ENCODE results near the gene ATG3. TPM values are rescaled to one million over a fixed set of nuclear protein-coding genes. Genes with fewer than 3 reads are reported as not detected.

The ATG3 gene
- total RNA-seq, 1 experiment from 2014 or later: 75.1 TPM

DNA sequence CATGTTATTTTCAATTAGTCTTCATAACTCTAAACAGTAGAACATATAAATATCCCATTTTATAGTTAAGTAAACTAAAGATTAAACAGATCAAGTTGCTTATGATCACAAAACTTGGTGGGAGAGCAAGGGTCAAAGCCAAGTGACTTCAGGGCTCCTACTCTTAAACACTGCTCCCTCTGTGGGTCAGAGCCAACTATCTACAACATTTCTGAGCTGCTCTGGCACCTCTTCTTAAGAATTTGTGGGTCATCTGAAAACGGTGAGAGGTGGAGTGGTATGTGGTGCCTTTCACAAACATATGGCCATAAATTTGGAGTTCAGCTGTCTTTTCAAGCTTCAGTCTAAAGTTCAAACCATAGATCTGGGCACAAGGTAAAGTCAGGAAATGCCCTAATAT is 10.9 kb downstream of the ATG3 start:
- ATAC-seq: no peak
- in situ Hi-C loops (cut with HindIII; ENCODE audit: low pct_unique_long_range_greater_than_20kb, low sequenced_read_pairs): no loop called here
- no peaks in the 10 kb centered on the region for H3K27me3 ChIP-seq (ENCODE audit: control insufficient read depth, insufficient read depth, low read length)
- no peak for DNase-seq (ENCODE audit: low read depth, low spot score)
- POLR2A ChIA-PET: no interaction called here
- H3K9me3 ChIP-seq (ENCODE audit: control insufficient read depth, insufficient read depth, low read depth, low read length): no peaks in the 10 kb centered on the region
- no peak overlapping the region for H3K27ac ChIP-seq (ENCODE audit: low read length)
- TF ChIP-seq SIN3A (IDR thresholded peaks at IDR 0.05; ENCODE audit: borderline replicate concordance, insufficient read depth, low read depth, low read length) (no peak), TCF7L2 (IDR thresholded peaks at IDR 0.05; ENCODE audit: low read depth, low read length) (no peak), REST (IDR thresholded peaks at IDR 0.05; ENCODE audit: insufficient read depth in 1 of 2, low read depth in 2 of 2, low read length in 1 of 2) (no peak), POLR2AphosphoS5 (IDR thresholded peaks at IDR 0.05; ENCODE audit: low read depth, low read length) (no peak)
- TF ChIP-seq, protein P1, sequence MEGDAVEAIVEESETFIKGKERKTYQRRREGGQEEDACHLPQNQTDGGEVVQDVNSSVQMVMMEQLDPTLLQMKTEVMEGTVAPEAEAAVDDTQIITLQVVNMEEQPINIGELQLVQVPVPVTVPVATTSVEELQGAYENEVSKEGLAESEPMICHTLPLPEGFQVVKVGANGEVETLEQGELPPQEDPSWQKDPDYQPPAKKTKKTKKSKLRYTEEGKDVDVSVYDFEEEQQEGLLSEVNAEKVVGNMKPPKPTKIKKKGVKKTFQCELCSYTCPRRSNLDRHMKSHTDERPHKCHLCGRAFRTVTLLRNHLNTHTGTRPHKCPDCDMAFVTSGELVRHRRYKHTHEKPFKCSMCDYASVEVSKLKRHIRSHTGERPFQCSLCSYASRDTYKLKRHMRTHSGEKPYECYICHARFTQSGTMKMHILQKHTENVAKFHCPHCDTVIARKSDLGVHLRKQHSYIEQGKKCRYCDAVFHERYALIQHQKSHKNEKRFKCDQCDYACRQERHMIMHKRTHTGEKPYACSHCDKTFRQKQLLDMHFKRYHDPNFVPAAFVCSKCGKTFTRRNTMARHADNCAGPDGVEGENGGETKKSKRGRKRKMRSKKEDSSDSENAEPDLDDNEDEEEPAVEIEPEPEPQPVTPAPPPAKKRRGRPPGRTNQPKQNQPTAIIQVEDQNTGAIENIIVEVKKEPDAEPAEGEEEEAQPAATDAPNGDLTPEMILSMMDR (IDR thresholded peaks at IDR 0.05): peak; percentile 9; the same call in 1 of the 2 replicates
- no peak overlapping the region for H3K4me3 ChIP-seq (ENCODE audit: low read depth in 2 of 2, low read length in 2 of 2)
- H3K4me1 ChIP-seq (ENCODE audit: control insufficient read depth, insufficient read depth, low read length): peaks cover 7% of the 10 kb centered on the region; the same call in 1 of the 2 replicates
- H3K36me3 ChIP-seq (ENCODE audit: control insufficient read depth, insufficient read depth, low read length): peaks cover 15% of the 10 kb centered on the region
- BruUV-seq (replicated peaks): TSS peak; percentile 11
- CTCF ChIA-PET: no interaction called here
- intact Hi-C loops (cut with micrococcal nuclease; ENCODE audit: unreplicated experiment): no loop called here

DNA sequence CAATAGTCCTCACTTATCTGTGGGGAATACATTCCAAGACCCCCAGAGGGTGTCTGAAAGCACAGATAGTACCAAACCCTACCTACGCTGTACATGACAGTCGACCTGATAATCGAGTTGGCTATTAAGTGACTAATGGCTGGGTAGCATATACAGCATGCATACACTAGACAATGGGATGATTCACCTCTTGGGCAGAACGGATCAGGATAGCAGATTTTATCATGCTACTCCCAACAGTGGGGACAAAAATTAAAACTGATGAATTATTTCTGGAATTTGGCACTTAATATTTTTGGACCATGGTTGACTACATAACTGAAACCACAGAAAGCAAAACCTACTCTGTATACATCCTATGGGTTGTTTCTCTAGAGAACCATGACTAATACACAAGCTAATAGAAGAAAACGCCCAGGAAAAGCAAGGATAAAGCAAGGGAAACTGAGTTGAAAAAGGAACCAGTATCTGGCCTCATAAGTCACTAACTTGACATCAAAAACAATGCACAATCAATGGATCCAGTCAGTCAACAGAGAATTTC is 15.5 kb downstream of the ATG3 start:
- no peaks in the 10 kb centered on the region for H3K9me3 ChIP-seq (ENCODE audit: control insufficient read depth, insufficient read depth, low read depth, low read length)
- DNase-seq (ENCODE audit: low read depth, low spot score) (no peak), ATAC-seq (no peak)
- no peaks in the 10 kb centered on the region for H3K27me3 ChIP-seq (ENCODE audit: control insufficient read depth, insufficient read depth, low read length)
- no peaks in the 10 kb centered on the region for H3K4me1 ChIP-seq (ENCODE audit: control insufficient read depth, insufficient read depth, low read length)
- BruUV-seq (replicated peaks): no TSS peak
- peaks cover 34% of the 10 kb centered on the region for H3K36me3 ChIP-seq (ENCODE audit: control insufficient read depth, insufficient read depth, low read length)
- ChIA-PET POLR2A (no interaction called here), CTCF (no interaction called here)
- H3K4me3 ChIP-seq (ENCODE audit: low read depth in 2 of 2, low read length in 2 of 2): no peak overlapping the region
- no peak for TF ChIP-seq TCF7L2 (IDR thresholded peaks at IDR 0.05; ENCODE audit: low read depth, low read length)
- no peak for TF ChIP-seq POLR2AphosphoS5 (IDR thresholded peaks at IDR 0.05; ENCODE audit: low read depth, low read length)
- TF ChIP-seq SIN3A (IDR thresholded peaks at IDR 0.05; ENCODE audit: borderline replicate concordance, insufficient read depth, low read depth, low read length): no peak
- no peak for TF ChIP-seq REST (IDR thresholded peaks at IDR 0.05; ENCODE audit: insufficient read depth in 1 of 2, low read depth in 2 of 2, low read length in 1 of 2)
- TF ChIP-seq, protein P1 (IDR thresholded peaks at IDR 0.05): no peak
- no peak overlapping the region for H3K27ac ChIP-seq (ENCODE audit: low read length)
- intact Hi-C loops (cut with micrococcal nuclease; ENCODE audit: unreplicated experiment) (no loop called here), in situ Hi-C loops (cut with HindIII; ENCODE audit: low pct_unique_long_range_greater_than_20kb, low sequenced_read_pairs) (no loop called here)
